PC-9 (cell line): Measurements from ENCODE around the gene ACAD11. TPM values are rescaled to one million over a fixed set of nuclear protein-coding genes. Genes with fewer than 3 reads are reported as not detected.

Experiments
- BruUV-seq: library from RNA; stranded (reverse); fragments of 400-500 nt; replicated peaks from 2 replicates; lab custom pipeline; 2021; lab: Mats Ljungman, UMichigan
- CTCF ChIA-PET: fragments of 300-600 bp; sonication (Branson Sonifier 250); formaldehyde crosslinking; loops from one replicate; lab custom pipeline; 2022; ENCODE audit warnings: antibody characterized with exemption; lab: Charles Lee
- POLR2A ChIA-PET: fragments of 300-600 bp; sonication (Branson Sonifier 250); formaldehyde crosslinking; loops from one replicate; lab custom pipeline; 2022; ENCODE audit warnings: antibody characterized with exemption; ENCODE audit not compliant: unreplicated experiment; lab: Charles Lee
- DNase-seq, 2 experiments: peaks; one replicate each; pipeline versions ENCODE4 v3.0.0 to v3.0.0-alpha.2; 2015 to 2022; ENCODE audit warnings: mixed read lengths in 1 of 2
- H2AFZ ChIP-seq: fragments of 200-600 bp; sonication (generic); 2 replicates; pipeline ENCODE4 v1.8.1; 2017; ENCODE audit warnings: antibody characterized with exemption
- H3F3A ChIP-seq: fragments of 200-600 bp; sonication (generic); 2 replicates; pipeline ENCODE4 v1.8.1; 2017; ENCODE audit warnings: antibody characterized with exemption, mild to moderate bottlenecking, low read depth; ENCODE audit not compliant: insufficient read depth
- H3K27ac ChIP-seq: fragments of 200-600 bp; sonication (generic); 2 replicates; pipeline ENCODE4 v1.6.1; 2016; ENCODE audit warnings: mixed run types
- H3K27me3 ChIP-seq: fragments of 200-600 bp; sonication (generic); 2 replicates; pipeline ENCODE4 v1.6.1; 2016; ENCODE audit warnings: low read depth, mixed run types; ENCODE audit not compliant: insufficient read depth
- H3K36me3 ChIP-seq: fragments of 200-600 bp; sonication (generic); 2 replicates; pipeline ENCODE4 v1.6.1; 2016; ENCODE audit warnings: low read depth, mixed run types
- H3K4me1 ChIP-seq: fragments of 200-600 bp; sonication (generic); replicated peaks from 2 replicates; pipeline ENCODE4 v1.6.1; 2016; ENCODE audit warnings: mixed run types; ENCODE audit not compliant: insufficient read depth
- H3K4me2 ChIP-seq: fragments of 200-600 bp; sonication (generic); 2 replicates; pipeline ENCODE4 v1.6.1; 2017; ENCODE audit warnings: mixed run types
- H3K4me3 ChIP-seq: fragments of 200-600 bp; sonication (generic); 2 replicates; pipeline ENCODE4 v1.6.1; 2016; ENCODE audit warnings: mixed run types
- H3K79me2 ChIP-seq: fragments of 200-600 bp; sonication (generic); 2 replicates; pipeline ENCODE4 v1.6.1; 2017; ENCODE audit warnings: low read depth, mixed run types
- H3K9me2 ChIP-seq: fragments of 200-600 bp; sonication (generic); 2 replicates; pipeline ENCODE4 v1.8.1; 2017; ENCODE audit warnings: mild to moderate bottlenecking; ENCODE audit not compliant: insufficient read depth
- H3K9me3 ChIP-seq: fragments of 200-600 bp; sonication (generic); 2 replicates; pipeline ENCODE4 v1.8.1; 2016; ENCODE audit warnings: low read depth; ENCODE audit not compliant: insufficient read depth
- H4K20me1 ChIP-seq: fragments of 200-600 bp; sonication (generic); 2 replicates; pipeline ENCODE4 v1.8.1; 2017; ENCODE audit not compliant: insufficient read depth
- CTCF ChIP-seq: fragments of 200-600 bp; sonication (generic); conservative IDR thresholded peaks from 2 replicates; pipeline ENCODE4 v1.6.1; 2017; ENCODE audit warnings: mixed run types, antibody characterized with exemption, mild to moderate bottlenecking, moderate library complexity
- EZH2 ChIP-seq: fragments of 200-600 bp; sonication (generic); IDR thresholded peaks from 2 replicates; pipeline ENCODE4 v1.8.0; 2017; ENCODE audit warnings: antibody characterized with exemption, low read depth
- intact Hi-C: fragments of 100-400 bp; cut with micrococcal nuclease; formaldehyde crosslinking; loops from one replicate; pipeline ENCODE4 v1.10.0; 2022; ENCODE audit not compliant: unreplicated experiment
- total RNA-seq: library from RNA; stranded (reverse); gene quantifications from 2 replicates; pipeline ENCODE4 v1.2.3, GENCODE V29; 2021

ACAD11 gene
- total RNA-seq, 1 experiment from 2014 or later, result 13.2 TPM

- Histone ChIP-seq H3K27me3 (no peaks in the 10 kb centered on the region), H2AFZ (no peak overlapping the region), H3K9me3 (no peaks in the 10 kb centered on the region; the same call in 1 of the 2 replicates), H3K36me3 (peaks cover 14% of the 10 kb centered on the region; the same call in 1 of the 2 replicates), H4K20me1 (no peaks in the 10 kb centered on the region), H3F3A (0 out of 2 replicates have a peak, but pooled peaks cover 4% of the 10 kb centered on the region), H3K27ac (no peak overlapping the region), H3K79me2 (no peaks in the 10 kb centered on the region), H3K9me2 (no peaks in the 10 kb centered on the region), H3K4me1 (peaks cover 12% of the 10 kb centered on the region; the same call in 1 of the 2 replicates), H3K4me2 (no peak overlapping the region), H3K4me3 (no peak overlapping the region)
- BruUV-seq, result no TSS peak
- intact Hi-C loops, result loop anchor here (1.0 kb wide), 1 partner anchor 48 kb away; no protein-coding TSS in a partner anchor
- no peak for DNase-seq
- ChIA-PET POLR2A (no interaction called here), CTCF (no interaction called here)
- TF ChIP-seq EZH2, result no peak
- no peak for TF ChIP-seq CTCF
Observed at GRCh38 chr3:132626955-132627354, 32.7 kb downstream of the ACAD11 start.

GRCh38 chr3:132625613-132626012 lies 34.0 kb downstream of the ACAD11 start:
- H3K4me3 ChIP-seq, result no peak overlapping the region
- ChIA-PET CTCF (no interaction called here), POLR2A (no interaction called here)
- H3K4me2 ChIP-seq, result no peak overlapping the region
- H3K27ac ChIP-seq, result no peak overlapping the region
- H3F3A ChIP-seq, result 0 out of 2 replicates have a peak, but pooled peaks cover 4% of the 10 kb centered on the region
- no peak for DNase-seq
- no peak overlapping the region for H2AFZ ChIP-seq
- H3K9me2 ChIP-seq, result no peaks in the 10 kb centered on the region
- TF ChIP-seq EZH2 (no peak), CTCF (no peak)
- peaks cover 12% of the 10 kb centered on the region; the same call in 1 of the 2 replicates for H3K4me1 ChIP-seq
- H3K27me3 ChIP-seq, result no peaks in the 10 kb centered on the region
- no peaks in the 10 kb centered on the region for H3K79me2 ChIP-seq
- intact Hi-C loops, result loop anchor here (1.0 kb wide), 1 partner anchor 50 kb away; no protein-coding TSS in a partner anchor
- peaks cover 11% of the 10 kb centered on the region; the same call in 1 of the 2 replicates for H3K36me3 ChIP-seq
- BruUV-seq, result no TSS peak
- H3K9me3 ChIP-seq, result no peaks in the 10 kb centered on the region; the same call in 1 of the 2 replicates
- no peaks in the 10 kb centered on the region for H4K20me1 ChIP-seq

GRCh38 chr3:132624790-132625189 lies 34.8 kb downstream of the ACAD11 start:
- TF ChIP-seq CTCF, result no peak
- no peak for TF ChIP-seq EZH2
- ChIA-PET POLR2A (no interaction called here), CTCF (interaction anchor here (0.6 kb wide), 1 partner anchor 82 kb away, joined by 3 read pairs; no protein-coding TSS in a partner anchor)
- H2AFZ ChIP-seq, result no peak overlapping the region
- intact Hi-C loops, result no loop called here
- no TSS peak for BruUV-seq
- 0 out of 2 replicates have a peak, but pooled peaks cover 5% of the 10 kb centered on the region for H3K4me1 ChIP-seq
- H3K79me2 ChIP-seq, result no peaks in the 10 kb centered on the region
- H3K27me3 ChIP-seq, result no peaks in the 10 kb centered on the region
- no peak overlapping the region for H3K27ac ChIP-seq
- DNase-seq, result no peak
- H4K20me1 ChIP-seq, result no peaks in the 10 kb centered on the region
- H3K36me3 ChIP-seq, result peaks cover 11% of the 10 kb centered on the region; the same call in 1 of the 2 replicates
- H3K9me2 ChIP-seq, result no peaks in the 10 kb centered on the region
- H3K4me3 ChIP-seq, result no peak overlapping the region
- H3K4me2 ChIP-seq, result no peak overlapping the region
- H3F3A ChIP-seq, result no peaks in the 10 kb centered on the region
- H3K9me3 ChIP-seq, result no peaks in the 10 kb centered on the region; the same call in 1 of the 2 replicates
